Endothelial cell (in vitro differentiated cells): ENCODE data around the gene LSS. TPM values are rescaled to one million over a fixed set of nuclear protein-coding genes. Genes with fewer than 3 reads are reported as not detected.
"Not testable (repeated sequence)": the region's sequence is repeated elsewhere in the genome, so short reads cannot be mapped to it uniquely, and the experiment has no call there.

Experiments
- DNase-seq: peaks from one replicate; pipeline ENCODE4 v3.0.0; 2021; ENCODE audit warnings: low spot score
- H3K27ac Mint-ChIP-seq: one replicate; pipeline ENCODE4 v1.8.0; 2021; ENCODE audit warnings: mixed read lengths, inconsistent platforms; ENCODE audit not compliant: unreplicated experiment
- H3K27me3 Mint-ChIP-seq: one replicate; pipeline ENCODE4 v1.8.0; 2021; ENCODE audit warnings: mild to moderate bottlenecking, moderate library complexity, mixed read lengths, inconsistent platforms; ENCODE audit not compliant: unreplicated experiment
- H3K36me3 Mint-ChIP-seq: one replicate; pipeline ENCODE4 v1.8.0; 2021; ENCODE audit warnings: mild to moderate bottlenecking, low read depth, mixed read lengths, inconsistent platforms; ENCODE audit not compliant: unreplicated experiment
- H3K4me1 Mint-ChIP-seq: one replicate; pipeline ENCODE4 v1.8.0; 2021; ENCODE audit warnings: mild to moderate bottlenecking, mixed read lengths, inconsistent platforms; ENCODE audit not compliant: unreplicated experiment
- H3K4me3 Mint-ChIP-seq: one replicate; pipeline ENCODE4 v1.8.0; 2021; ENCODE audit warnings: mild to moderate bottlenecking, mixed read lengths, inconsistent platforms; ENCODE audit not compliant: unreplicated experiment
- H3K9me3 Mint-ChIP-seq: one replicate; pipeline ENCODE4 v1.8.0; 2021; ENCODE audit warnings: mixed read lengths, inconsistent platforms; ENCODE audit not compliant: unreplicated experiment
- CTCF ChIP-seq: fragments of 200-600 bp; sonication (generic); IDR thresholded peaks from one replicate; pipeline ENCODE4 v1.5.0; 2021; ENCODE audit warnings: antibody characterized with exemption; ENCODE audit not compliant: unreplicated experiment
- total RNA-seq: library from RNA; stranded (reverse); fragmentation: NEBNext Ultra II Directional; extraction: Animal tissue kit (Norgen Biotek cat#: 25700); gene quantifications from one replicate; pipeline ENCODE4 v1.2.1, GENCODE V29; 2021; ENCODE audit not compliant: unreplicated experiment

Gene LSS
- total RNA-seq, 1 donor from 2014 or later: 157 TPM

GRCh38 chr21:46205166-46205565 is 23.4 kb downstream of the LSS start:
- H3K4me3 Mint-ChIP-seq: peak overlapping the region; percentile 47
- TF ChIP-seq CTCF: no peak
- no peak for DNase-seq
- no peaks in the 10 kb centered on the region for H3K9me3 Mint-ChIP-seq
- H3K36me3 Mint-ChIP-seq: peaks cover 40% of the 10 kb centered on the region
- no peak overlapping the region for H3K27ac Mint-ChIP-seq
- peaks cover 7% of the 10 kb centered on the region for H3K27me3 Mint-ChIP-seq
- H3K4me1 Mint-ChIP-seq: peaks cover 2% of the 10 kb centered on the region

- no peak for DNase-seq
- H3K9me3 Mint-ChIP-seq: no peaks in the 10 kb centered on the region
- peak overlapping the region; percentile 26 for H3K4me3 Mint-ChIP-seq
- H3K27ac Mint-ChIP-seq: peak overlapping the region; percentile 98
- H3K36me3 Mint-ChIP-seq: peaks cover 47% of the 10 kb centered on the region
- peaks cover 2% of the 10 kb centered on the region for H3K27me3 Mint-ChIP-seq
- H3K4me1 Mint-ChIP-seq: peaks cover 2% of the 10 kb centered on the region
- no peak for TF ChIP-seq CTCF
These were observed 25.4 kb downstream of the LSS start for GRCh38 chr21:46203203-46203600.

GRCh38 chr21:46202592-46203202 is 25.9 kb downstream of the LSS start:
- H3K27ac Mint-ChIP-seq: peak overlapping the region; percentile 98
- peaks cover 2% of the 10 kb centered on the region for H3K4me1 Mint-ChIP-seq
- DNase-seq: no peak
- H3K36me3 Mint-ChIP-seq: peaks cover 48% of the 10 kb centered on the region
- no peaks in the 10 kb centered on the region for H3K9me3 Mint-ChIP-seq
- no peak for TF ChIP-seq CTCF
- peak overlapping the region; percentile 26 for H3K4me3 Mint-ChIP-seq
- H3K27me3 Mint-ChIP-seq: no peaks in the 10 kb centered on the region

GRCh38 chr21:46200877-46201803 is 27.4 kb downstream of the LSS start:
- not testable (repeated sequence) for H3K27ac Mint-ChIP-seq, H3K4me3 Mint-ChIP-seq, H3K9me3 Mint-ChIP-seq, H3K4me1 Mint-ChIP-seq, DNase-seq, H3K27me3 Mint-ChIP-seq
- peaks cover 58% of the 10 kb centered on the region for H3K36me3 Mint-ChIP-seq

- Mint-ChIP-seq H3K9me3 (no peaks in the 10 kb centered on the region), H3K27ac (no peak overlapping the region), H3K4me1 (peaks cover 2% of the 10 kb centered on the region), H3K27me3 (peaks cover 1% of the 10 kb centered on the region), H3K4me3 (no peak overlapping the region), H3K36me3 (peaks cover 53% of the 10 kb centered on the region)
- TF ChIP-seq CTCF: no peak
- DNase-seq: no peak
These were observed 28.9 kb downstream of the LSS start for GRCh38 chr21:46199436-46200373.
